ENCODE measurements around the gene SMIM30. TPM values are rescaled to one million over a fixed set of nuclear protein-coding genes. Genes with fewer than 3 reads are reported as not detected.

Gene SMIM30
- total RNA-seq, 1 donor from 2014 or later, result 52.9 TPM

DNA sequence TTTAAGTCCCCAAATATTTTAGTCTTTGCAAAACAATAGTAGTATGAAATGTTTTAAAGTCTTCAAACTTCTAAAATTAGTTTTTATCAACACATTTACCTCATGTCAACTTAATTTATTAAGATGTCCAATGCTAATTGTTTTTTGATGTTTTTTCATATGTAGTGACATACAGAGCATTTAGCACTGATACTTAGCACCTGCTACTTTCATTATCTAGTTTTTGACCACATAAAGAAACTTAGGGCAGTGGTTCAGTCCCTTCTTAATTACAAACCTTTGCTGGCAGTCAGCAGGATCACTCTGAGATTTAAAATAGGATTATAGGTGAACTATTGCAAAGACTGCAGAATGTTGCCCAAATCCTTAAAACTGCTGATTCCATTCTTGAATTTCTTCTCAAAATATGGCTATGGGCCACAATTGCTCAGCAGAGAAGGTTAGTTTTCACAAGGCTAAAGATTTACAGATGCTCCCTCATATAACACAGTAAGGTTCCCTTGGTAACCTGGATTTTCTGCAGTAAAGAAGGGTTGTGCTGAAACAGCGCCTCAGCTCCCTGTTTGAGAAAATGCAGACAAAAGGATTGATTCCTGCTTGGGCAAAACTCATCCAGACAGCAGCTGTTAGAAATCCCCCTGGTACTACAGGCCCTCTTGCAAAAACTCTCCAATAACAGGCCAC, 35.1 kb downstream of the SMIM30 start:
- TF ChIP-seq, protein P1, sequence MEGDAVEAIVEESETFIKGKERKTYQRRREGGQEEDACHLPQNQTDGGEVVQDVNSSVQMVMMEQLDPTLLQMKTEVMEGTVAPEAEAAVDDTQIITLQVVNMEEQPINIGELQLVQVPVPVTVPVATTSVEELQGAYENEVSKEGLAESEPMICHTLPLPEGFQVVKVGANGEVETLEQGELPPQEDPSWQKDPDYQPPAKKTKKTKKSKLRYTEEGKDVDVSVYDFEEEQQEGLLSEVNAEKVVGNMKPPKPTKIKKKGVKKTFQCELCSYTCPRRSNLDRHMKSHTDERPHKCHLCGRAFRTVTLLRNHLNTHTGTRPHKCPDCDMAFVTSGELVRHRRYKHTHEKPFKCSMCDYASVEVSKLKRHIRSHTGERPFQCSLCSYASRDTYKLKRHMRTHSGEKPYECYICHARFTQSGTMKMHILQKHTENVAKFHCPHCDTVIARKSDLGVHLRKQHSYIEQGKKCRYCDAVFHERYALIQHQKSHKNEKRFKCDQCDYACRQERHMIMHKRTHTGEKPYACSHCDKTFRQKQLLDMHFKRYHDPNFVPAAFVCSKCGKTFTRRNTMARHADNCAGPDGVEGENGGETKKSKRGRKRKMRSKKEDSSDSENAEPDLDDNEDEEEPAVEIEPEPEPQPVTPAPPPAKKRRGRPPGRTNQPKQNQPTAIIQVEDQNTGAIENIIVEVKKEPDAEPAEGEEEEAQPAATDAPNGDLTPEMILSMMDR (IDR thresholded peaks at IDR 0.05; ENCODE audit: insufficient read depth, low read depth, low read length), result no peak
- no peak for TF ChIP-seq EZH2 (IDR thresholded peaks at IDR 0.05; ENCODE audit: insufficient read depth, low read length)
- H3K27me3 Mint-ChIP-seq (ENCODE audit: low read depth, unreplicated experiment), result peaks cover 7% of the 10 kb centered on the region
- no peak for FAIRE-seq

DNA sequence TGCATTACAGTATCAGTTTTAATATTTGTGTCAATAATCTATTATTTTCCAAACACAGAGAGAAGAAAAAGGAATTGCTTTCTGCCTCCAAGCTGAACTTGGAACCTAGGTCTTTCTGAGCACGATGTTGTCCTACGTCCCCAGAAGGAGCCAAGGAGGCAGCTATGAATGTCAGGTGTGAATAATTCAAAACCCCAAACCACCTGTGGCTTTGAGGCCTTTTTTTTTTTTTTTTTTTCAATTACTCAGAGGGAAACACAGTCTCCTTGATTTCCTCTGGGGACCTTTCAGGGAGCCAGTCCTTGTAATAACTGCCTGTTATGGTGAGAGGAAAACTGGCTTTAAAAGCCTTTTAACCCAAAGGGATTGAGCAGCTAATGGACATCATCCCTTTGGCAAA, 40.0 kb downstream of the SMIM30 start:
- peaks cover 5% of the 10 kb centered on the region for H3K4me1 Mint-ChIP-seq (ENCODE audit: low read depth, unreplicated experiment)
- H3K27me3 ChIP-seq (ENCODE audit: insufficient read depth, low read length), result no peaks in the 10 kb centered on the region
- H3K27ac Mint-ChIP-seq (ENCODE audit: unreplicated experiment), result no peak overlapping the region
- H3K79me2 ChIP-seq (ENCODE audit: insufficient read depth, low read length), result no peaks in the 10 kb centered on the region
- peaks cover 16% of the 10 kb centered on the region for H3K27me3 Mint-ChIP-seq (ENCODE audit: low read depth, unreplicated experiment)
- no peak overlapping the region for H3K9ac ChIP-seq (ENCODE audit: low read length)
- no peaks in the 10 kb centered on the region for H4K20me1 ChIP-seq (ENCODE audit: insufficient read depth, low read length)
- DNase-seq (ENCODE audit: low read depth) (no peak), FAIRE-seq (no peak)
- no peak overlapping the region for H3K4me3 ChIP-seq (ENCODE audit: insufficient read depth, low read depth, low read length)
- no peaks in the 10 kb centered on the region for H3K9me3 Mint-ChIP-seq (ENCODE audit: unreplicated experiment)
- no peak overlapping the region for H3K4me2 ChIP-seq (ENCODE audit: low read length)
- TF ChIP-seq, protein P1 (IDR thresholded peaks at IDR 0.05; ENCODE audit: insufficient read depth, low read depth, low read length), result no peak
- no peak for TF ChIP-seq EZH2 (IDR thresholded peaks at IDR 0.05; ENCODE audit: insufficient read depth, low read length)
- no peaks in the 10 kb centered on the region for H3K4me1 ChIP-seq (ENCODE audit: insufficient read depth, low read length)
- no peaks in the 10 kb centered on the region for H3K36me3 Mint-ChIP-seq (ENCODE audit: low read depth, unreplicated experiment)
- H3K4me3 Mint-ChIP-seq (ENCODE audit: unreplicated experiment), result no peak overlapping the region
- H3K9me3 ChIP-seq (ENCODE audit: insufficient read depth, low read depth, low read length), result no peaks in the 10 kb centered on the region
- H3K36me3 ChIP-seq (ENCODE audit: insufficient read depth, low read length), result no peaks in the 10 kb centered on the region
- no peak overlapping the region for H3K27ac ChIP-seq (ENCODE audit: low read depth, low read length)
- no peak overlapping the region for H2AFZ ChIP-seq (ENCODE audit: low read depth, low read length)

More for the DNA sequence above, 35.1 kb downstream of the SMIM30 start:
- Histone ChIP-seq H3K9me3 (ENCODE audit: insufficient read depth, low read depth, low read length) (no peaks in the 10 kb centered on the region), H3K36me3 (ENCODE audit: insufficient read depth, low read length) (no peaks in the 10 kb centered on the region), H3K4me1 (ENCODE audit: insufficient read depth, low read length) (peaks cover 8% of the 10 kb centered on the region), H2AFZ (ENCODE audit: low read depth, low read length) (no peak overlapping the region), H3K79me2 (ENCODE audit: insufficient read depth, low read length) (no peaks in the 10 kb centered on the region), H3K4me3 (ENCODE audit: insufficient read depth, low read depth, low read length) (no peak overlapping the region), H3K9ac (ENCODE audit: low read length) (no peak overlapping the region), H3K27me3 (ENCODE audit: insufficient read depth, low read length) (no peaks in the 10 kb centered on the region), H3K27ac (ENCODE audit: low read depth, low read length) (no peak overlapping the region), H3K4me2 (ENCODE audit: low read length) (no peak overlapping the region), H4K20me1 (ENCODE audit: insufficient read depth, low read length) (no peaks in the 10 kb centered on the region)
- DNase-seq (ENCODE audit: low read depth), result no peak
- no peak overlapping the region for H3K4me3 Mint-ChIP-seq (ENCODE audit: unreplicated experiment)
- no peak overlapping the region for H3K27ac Mint-ChIP-seq (ENCODE audit: unreplicated experiment)
- peaks cover 1% of the 10 kb centered on the region for H3K4me1 Mint-ChIP-seq (ENCODE audit: low read depth, unreplicated experiment)
- H3K9me3 Mint-ChIP-seq (ENCODE audit: unreplicated experiment), result no peaks in the 10 kb centered on the region
- no peaks in the 10 kb centered on the region for H3K36me3 Mint-ChIP-seq (ENCODE audit: low read depth, unreplicated experiment)

DNA sequence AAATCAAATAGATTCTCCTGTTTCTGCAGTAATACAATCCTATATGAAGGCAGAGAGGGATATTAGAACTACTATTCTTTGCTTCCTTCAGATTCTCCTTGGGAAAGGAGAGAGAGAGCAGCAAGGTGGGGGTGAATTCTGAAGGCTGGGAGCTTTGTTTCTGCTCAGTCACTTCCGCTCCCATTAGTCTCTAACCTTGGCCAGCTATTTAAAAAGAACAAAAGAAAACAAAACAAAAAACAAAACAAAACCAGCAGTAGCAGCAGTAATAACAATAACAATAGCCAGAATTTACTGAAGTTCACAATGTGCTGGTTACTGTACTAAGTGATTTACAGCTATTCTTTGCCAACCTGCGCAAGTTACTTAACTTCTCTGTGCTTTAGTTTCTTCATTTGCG, 41.7 kb downstream of the SMIM30 start:
- Histone ChIP-seq H3K36me3 (ENCODE audit: insufficient read depth, low read length) (no peaks in the 10 kb centered on the region), H2AFZ (ENCODE audit: low read depth, low read length) (no peak overlapping the region), H3K4me1 (ENCODE audit: insufficient read depth, low read length) (no peaks in the 10 kb centered on the region), H4K20me1 (ENCODE audit: insufficient read depth, low read length) (no peaks in the 10 kb centered on the region), H3K4me3 (ENCODE audit: insufficient read depth, low read depth, low read length) (no peak overlapping the region), H3K9ac (ENCODE audit: low read length) (no peak overlapping the region), H3K9me3 (ENCODE audit: insufficient read depth, low read depth, low read length) (no peaks in the 10 kb centered on the region), H3K4me2 (ENCODE audit: low read length) (no peak overlapping the region), H3K27me3 (ENCODE audit: insufficient read depth, low read length) (no peaks in the 10 kb centered on the region), H3K27ac (ENCODE audit: low read depth, low read length) (no peak overlapping the region), H3K79me2 (ENCODE audit: insufficient read depth, low read length) (no peaks in the 10 kb centered on the region)
- H3K9me3 Mint-ChIP-seq (ENCODE audit: unreplicated experiment), result no peaks in the 10 kb centered on the region
- no peak for DNase-seq (ENCODE audit: low read depth)
- H3K4me1 Mint-ChIP-seq (ENCODE audit: low read depth, unreplicated experiment), result peaks cover 4% of the 10 kb centered on the region
- TF ChIP-seq EZH2 (IDR thresholded peaks at IDR 0.05; ENCODE audit: insufficient read depth, low read length), result no peak
- TF ChIP-seq, protein P1 (IDR thresholded peaks at IDR 0.05; ENCODE audit: insufficient read depth, low read depth, low read length), result no peak
- peaks cover 16% of the 10 kb centered on the region for H3K27me3 Mint-ChIP-seq (ENCODE audit: low read depth, unreplicated experiment)
- H3K36me3 Mint-ChIP-seq (ENCODE audit: low read depth, unreplicated experiment), result no peaks in the 10 kb centered on the region
- FAIRE-seq, result no peak
- H3K27ac Mint-ChIP-seq (ENCODE audit: unreplicated experiment), result no peak overlapping the region
- H3K4me3 Mint-ChIP-seq (ENCODE audit: unreplicated experiment), result no peak overlapping the region

Data from astrocyte (in vitro differentiated cells and primary cell).